ENCODE results near the gene TSPYL6. TPM values are rescaled to one million over a fixed set of nuclear protein-coding genes. Genes with fewer than 3 reads are reported as not detected.

TSPYL6 gene
- total and polyA plus RNA-seq, 9 donors, result 0.05 to 0.24 (median 0.10) TPM; not detected in 4

DNA sequence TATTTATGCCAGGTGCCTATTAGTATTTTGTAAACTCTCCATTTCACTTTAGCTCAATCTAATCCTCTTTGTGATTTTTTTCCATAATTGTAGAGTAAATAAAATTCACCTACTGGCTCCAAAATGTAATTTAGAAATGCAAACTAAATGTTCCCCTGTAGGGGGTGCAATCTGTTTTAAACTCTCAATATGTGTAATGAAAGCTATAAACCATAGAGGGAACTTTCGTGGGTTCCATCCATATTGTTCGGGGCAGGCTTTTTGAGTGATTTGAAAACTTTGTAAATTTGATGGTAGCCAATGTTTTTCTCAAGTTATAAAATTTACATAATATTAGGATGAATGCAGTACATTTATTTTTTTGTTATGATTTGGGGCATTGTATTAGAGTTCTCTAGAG, 49.4 kb downstream of the TSPYL6 start:
- WGBS, 3 donors, result 23 to 34% (median 26%) methylated on average over 2 of the region's 2 CpGs
- DNase-seq, result no peak
- Histone ChIP-seq H3K4me1 (ENCODE audit: insufficient read depth) (peaks cover 4% of the 10 kb centered on the region), H3K4me3 (no peak overlapping the region), H3K27me3 (no peaks in the 10 kb centered on the region), H3K36me3 (no peaks in the 10 kb centered on the region), H3K9me3 (no peaks in the 10 kb centered on the region), H3K27ac (no peak overlapping the region)
- intact Hi-C loops (cut with DNase I), result no loop called here
- TF ChIP-seq, protein P1, sequence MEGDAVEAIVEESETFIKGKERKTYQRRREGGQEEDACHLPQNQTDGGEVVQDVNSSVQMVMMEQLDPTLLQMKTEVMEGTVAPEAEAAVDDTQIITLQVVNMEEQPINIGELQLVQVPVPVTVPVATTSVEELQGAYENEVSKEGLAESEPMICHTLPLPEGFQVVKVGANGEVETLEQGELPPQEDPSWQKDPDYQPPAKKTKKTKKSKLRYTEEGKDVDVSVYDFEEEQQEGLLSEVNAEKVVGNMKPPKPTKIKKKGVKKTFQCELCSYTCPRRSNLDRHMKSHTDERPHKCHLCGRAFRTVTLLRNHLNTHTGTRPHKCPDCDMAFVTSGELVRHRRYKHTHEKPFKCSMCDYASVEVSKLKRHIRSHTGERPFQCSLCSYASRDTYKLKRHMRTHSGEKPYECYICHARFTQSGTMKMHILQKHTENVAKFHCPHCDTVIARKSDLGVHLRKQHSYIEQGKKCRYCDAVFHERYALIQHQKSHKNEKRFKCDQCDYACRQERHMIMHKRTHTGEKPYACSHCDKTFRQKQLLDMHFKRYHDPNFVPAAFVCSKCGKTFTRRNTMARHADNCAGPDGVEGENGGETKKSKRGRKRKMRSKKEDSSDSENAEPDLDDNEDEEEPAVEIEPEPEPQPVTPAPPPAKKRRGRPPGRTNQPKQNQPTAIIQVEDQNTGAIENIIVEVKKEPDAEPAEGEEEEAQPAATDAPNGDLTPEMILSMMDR (IDR thresholded peaks at IDR 0.05), result peak; percentile 36 to 78 (median 49)
- TF ChIP-seq EP300 (IDR thresholded peaks at IDR 0.05) (no peak), POLR2A (IDR thresholded peaks at IDR 0.05) (no peak)

DNA sequence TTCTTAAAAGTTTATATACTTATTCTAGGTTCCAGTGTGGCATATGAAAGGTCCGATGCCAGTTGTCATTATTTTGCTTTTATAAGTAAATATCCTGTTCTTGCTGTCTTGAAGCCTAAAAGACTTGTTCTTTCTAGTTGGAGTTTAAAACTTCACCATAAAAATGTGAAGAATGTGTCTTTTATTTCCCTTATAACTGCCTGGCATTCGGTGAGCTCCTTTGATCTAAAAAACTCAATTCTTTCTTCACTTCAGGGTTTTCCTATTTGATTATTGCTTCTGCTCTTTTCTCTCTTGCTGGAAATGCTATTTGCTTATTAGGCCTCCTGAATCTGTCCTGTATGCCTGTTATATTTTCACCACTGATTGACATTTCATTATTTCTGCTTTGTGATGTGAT, 51.6 kb downstream of the TSPYL6 start:
- Histone ChIP-seq H3K27me3 (no peaks in the 10 kb centered on the region), H3K4me3 (no peak overlapping the region), H3K36me3 (no peaks in the 10 kb centered on the region), H3K27ac (no peak overlapping the region), H3K4me1 (ENCODE audit: insufficient read depth) (peaks cover 4% of the 10 kb centered on the region), H3K9me3 (no peaks in the 10 kb centered on the region)
- intact Hi-C loops (cut with DNase I), result no loop called here
- no peak for DNase-seq
- TF ChIP-seq, protein P1 (IDR thresholded peaks at IDR 0.05), result no peak
- 37 to 49% (median 45%) methylated on average over 2 of the region's 2 CpGs for WGBS, 3 donors

Other genes starting within 250 kb of the TSPYL6 start
- 10 to 100 TPM; 10.4 to 18.5 (median 12.8) TPM for gene ACYP2, start 140.6 kb downstream of the TSPYL6 start, total RNA-seq
- 10 to 100 TPM; 15.6 to 27.1 TPM for gene ACYP2, start 140.6 kb downstream of the TSPYL6 start, polyA plus RNA-seq
- gene SPTBN1, start 200.1 kb upstream of the TSPYL6 start, total RNA-seq, result 100 to 1,000 TPM; 161 to 314 (median 232) TPM
- 100 to 1,000 TPM; 108 to 262 TPM for gene SPTBN1, start 200.1 kb upstream of the TSPYL6 start, polyA plus RNA-seq